ENCODE results near the gene RBMS3.

DNA sequence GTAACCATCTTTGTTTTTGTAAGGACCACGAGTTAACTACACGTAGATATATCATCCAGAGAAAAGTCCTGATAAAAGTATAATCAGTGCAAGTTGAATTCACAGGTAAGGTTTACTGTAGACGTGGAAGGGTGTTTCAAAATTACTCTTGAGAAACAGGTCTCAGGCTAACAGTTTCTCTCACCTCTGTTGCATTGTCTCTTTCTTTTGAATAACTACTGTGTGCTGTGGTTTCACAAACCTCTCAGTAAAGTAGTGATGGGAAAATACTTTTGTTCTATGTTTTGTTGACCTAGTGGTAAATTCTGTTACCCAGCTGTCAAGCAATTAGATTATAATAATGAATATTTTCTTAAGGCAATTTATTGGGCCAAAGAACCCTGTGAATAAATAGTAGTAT is 75.2 kb downstream of the RBMS3 start:
- TF ChIP-seq ZMAT4 (CRISPR knock-in tag; IDR thresholded peaks at IDR 0.05), result no peak
- TF ChIP-seq, protein P1, sequence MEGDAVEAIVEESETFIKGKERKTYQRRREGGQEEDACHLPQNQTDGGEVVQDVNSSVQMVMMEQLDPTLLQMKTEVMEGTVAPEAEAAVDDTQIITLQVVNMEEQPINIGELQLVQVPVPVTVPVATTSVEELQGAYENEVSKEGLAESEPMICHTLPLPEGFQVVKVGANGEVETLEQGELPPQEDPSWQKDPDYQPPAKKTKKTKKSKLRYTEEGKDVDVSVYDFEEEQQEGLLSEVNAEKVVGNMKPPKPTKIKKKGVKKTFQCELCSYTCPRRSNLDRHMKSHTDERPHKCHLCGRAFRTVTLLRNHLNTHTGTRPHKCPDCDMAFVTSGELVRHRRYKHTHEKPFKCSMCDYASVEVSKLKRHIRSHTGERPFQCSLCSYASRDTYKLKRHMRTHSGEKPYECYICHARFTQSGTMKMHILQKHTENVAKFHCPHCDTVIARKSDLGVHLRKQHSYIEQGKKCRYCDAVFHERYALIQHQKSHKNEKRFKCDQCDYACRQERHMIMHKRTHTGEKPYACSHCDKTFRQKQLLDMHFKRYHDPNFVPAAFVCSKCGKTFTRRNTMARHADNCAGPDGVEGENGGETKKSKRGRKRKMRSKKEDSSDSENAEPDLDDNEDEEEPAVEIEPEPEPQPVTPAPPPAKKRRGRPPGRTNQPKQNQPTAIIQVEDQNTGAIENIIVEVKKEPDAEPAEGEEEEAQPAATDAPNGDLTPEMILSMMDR (IDR thresholded peaks at IDR 0.05), result no peak
- no peak for TF ChIP-seq ZNF423 (CRISPR knock-in tag; IDR thresholded peaks at IDR 0.05)
- TF ChIP-seq, protein P2, sequence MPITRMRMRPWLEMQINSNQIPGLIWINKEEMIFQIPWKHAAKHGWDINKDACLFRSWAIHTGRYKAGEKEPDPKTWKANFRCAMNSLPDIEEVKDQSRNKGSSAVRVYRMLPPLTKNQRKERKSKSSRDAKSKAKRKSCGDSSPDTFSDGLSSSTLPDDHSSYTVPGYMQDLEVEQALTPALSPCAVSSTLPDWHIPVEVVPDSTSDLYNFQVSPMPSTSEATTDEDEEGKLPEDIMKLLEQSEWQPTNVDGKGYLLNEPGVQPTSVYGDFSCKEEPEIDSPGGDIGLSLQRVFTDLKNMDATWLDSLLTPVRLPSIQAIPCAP (CRISPR knock-in tag; IDR thresholded peaks at IDR 0.05), result no peak
- TF ChIP-seq GABPB1 (CRISPR knock-in tag; IDR thresholded peaks at IDR 0.05), result no peak

Measured in WTC11 (cell line).